ENCODE measurements around the gene DSG1. TPM values are rescaled to one million over a fixed set of nuclear protein-coding genes. Genes with fewer than 3 reads are reported as not detected.
A peak's percentile ranks its signal among the peaks of the same experiment; 100 is the strongest.

DSG1 gene
- total RNA-seq = not detected

DNA sequence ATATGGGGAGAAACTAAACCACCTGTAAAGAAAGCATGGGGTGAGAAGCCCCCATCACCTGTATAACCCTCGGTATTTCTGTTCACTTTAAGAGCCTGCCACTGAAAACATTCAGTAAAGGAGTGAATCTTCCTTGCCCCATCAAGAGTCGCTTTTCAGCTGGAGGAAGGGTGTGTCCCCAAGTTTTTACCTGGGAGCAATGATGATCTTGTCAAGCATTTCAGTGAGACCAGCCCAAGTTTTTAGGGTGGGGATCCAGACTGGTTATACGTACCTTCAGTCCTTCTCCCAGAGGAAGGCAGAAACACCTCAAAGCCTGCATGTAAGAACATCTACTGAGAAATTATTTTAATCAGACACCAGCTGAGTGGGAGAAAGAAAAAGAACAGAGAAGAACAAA, at the start of gene DSG1:
DSG1 (plus strand) TSS at position 301 of the 400 bp plus-strand sequence. CDS start 141 bp downstream, outside the sequence.
- intact Hi-C loops (cut with DNase I) = no loop called here
- 78 to 88% methylated on average over 3 of the region's 3 CpGs for WGBS, 2 donors
- Histone ChIP-seq H3K4me1 (no peaks in the 10 kb centered on the region), H3K27ac (no peak within 1 kb of the TSS), H3K4me3 (replicated peaks in 1 of 3) (no peak within 1 kb of the TSS), H3K9me3 (no peaks in the 10 kb centered on the region), H3K36me3 (no peaks in the 10 kb centered on the region), H3K27me3 (no peaks in the 10 kb centered on the region)
- no peak for DNase-seq
- TF ChIP-seq, protein P1, sequence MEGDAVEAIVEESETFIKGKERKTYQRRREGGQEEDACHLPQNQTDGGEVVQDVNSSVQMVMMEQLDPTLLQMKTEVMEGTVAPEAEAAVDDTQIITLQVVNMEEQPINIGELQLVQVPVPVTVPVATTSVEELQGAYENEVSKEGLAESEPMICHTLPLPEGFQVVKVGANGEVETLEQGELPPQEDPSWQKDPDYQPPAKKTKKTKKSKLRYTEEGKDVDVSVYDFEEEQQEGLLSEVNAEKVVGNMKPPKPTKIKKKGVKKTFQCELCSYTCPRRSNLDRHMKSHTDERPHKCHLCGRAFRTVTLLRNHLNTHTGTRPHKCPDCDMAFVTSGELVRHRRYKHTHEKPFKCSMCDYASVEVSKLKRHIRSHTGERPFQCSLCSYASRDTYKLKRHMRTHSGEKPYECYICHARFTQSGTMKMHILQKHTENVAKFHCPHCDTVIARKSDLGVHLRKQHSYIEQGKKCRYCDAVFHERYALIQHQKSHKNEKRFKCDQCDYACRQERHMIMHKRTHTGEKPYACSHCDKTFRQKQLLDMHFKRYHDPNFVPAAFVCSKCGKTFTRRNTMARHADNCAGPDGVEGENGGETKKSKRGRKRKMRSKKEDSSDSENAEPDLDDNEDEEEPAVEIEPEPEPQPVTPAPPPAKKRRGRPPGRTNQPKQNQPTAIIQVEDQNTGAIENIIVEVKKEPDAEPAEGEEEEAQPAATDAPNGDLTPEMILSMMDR (IDR thresholded peaks at IDR 0.05) = no peak
- no peak for TF ChIP-seq POLR2A (IDR thresholded peaks at IDR 0.05)

DNA sequence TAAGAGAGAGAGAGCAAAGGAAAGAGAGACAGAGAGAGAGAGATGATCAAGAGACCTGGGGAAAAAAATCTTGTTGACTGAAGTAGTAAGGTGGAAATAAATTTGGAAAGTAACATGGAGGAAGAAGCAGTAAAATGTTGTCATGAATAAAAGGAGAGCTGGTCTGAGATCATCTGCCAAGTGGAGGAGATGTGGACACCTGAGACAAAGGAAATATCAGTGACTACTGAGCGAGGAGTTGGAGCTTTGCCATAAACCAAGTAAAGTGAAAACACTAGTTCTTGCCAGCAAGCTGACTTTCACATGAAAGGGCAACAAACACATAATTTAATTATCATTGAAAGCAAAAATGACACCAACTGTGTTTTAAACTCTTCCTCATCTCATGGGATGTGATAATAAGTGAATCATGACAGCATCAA, 49.0 kb upstream of the DSG1 start:
- TF ChIP-seq, protein P1 (IDR thresholded peaks at IDR 0.05) = no peak
- TF ChIP-seq POLR2A (IDR thresholded peaks at IDR 0.05) = no peak
- 13 to 20% methylated on average over 1 of the region's 1 CpG for WGBS, 2 donors
- Histone ChIP-seq H3K4me1 (peaks cover 0 to 2% of the 10 kb centered on the region in 2 donors), H3K27ac (no peak overlapping the region), H3K9me3 (no peaks in the 10 kb centered on the region), H3K36me3 (no peaks in the 10 kb centered on the region), H3K4me3 (replicated peaks in 1 of 3) (no peak overlapping the region), H3K27me3 (no peaks in the 10 kb centered on the region)
- intact Hi-C loops (cut with DNase I) = no loop called here
- peak in 1 of 2 donors; percentile 24 for DNase-seq

DNA sequence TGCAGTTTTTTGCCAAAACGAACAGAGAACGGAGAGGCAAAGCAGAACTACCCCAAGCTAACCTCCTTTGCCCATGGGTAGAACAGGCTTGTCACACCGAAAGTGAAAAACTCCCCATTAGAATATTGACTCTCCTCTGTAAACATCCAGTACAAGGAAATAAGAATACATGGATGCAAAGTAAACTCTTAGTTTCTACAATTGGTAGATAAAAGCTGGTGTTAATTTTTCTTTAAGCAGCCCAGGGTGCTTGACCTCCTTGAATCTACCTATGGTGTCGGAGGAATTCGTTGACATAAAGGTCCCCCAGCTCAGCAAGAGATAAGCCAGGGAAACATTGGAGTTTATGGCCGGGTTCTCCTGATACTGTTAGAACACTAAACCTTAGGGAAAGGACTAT, 48.4 kb upstream of the DSG1 start:
- WGBS, 2 donors = 71 to 74% methylated on average over 6 of the region's 6 CpGs
- no peaks in the 10 kb centered on the region for H3K36me3 ChIP-seq
- H3K9me3 ChIP-seq = no peaks in the 10 kb centered on the region
- no peak for DNase-seq
- H3K4me3 ChIP-seq (replicated peaks in 1 of 3) = no peak overlapping the region
- TF ChIP-seq, protein P1 (IDR thresholded peaks at IDR 0.05) = no peak
- no peak for TF ChIP-seq POLR2A (IDR thresholded peaks at IDR 0.05)
- no peaks in the 10 kb centered on the region for H3K27me3 ChIP-seq
- H3K4me1 ChIP-seq = peaks cover 4 to 8% of the 10 kb centered on the region in 2 donors
- intact Hi-C loops (cut with DNase I) = no loop called here
- no peak overlapping the region for H3K27ac ChIP-seq

DNA sequence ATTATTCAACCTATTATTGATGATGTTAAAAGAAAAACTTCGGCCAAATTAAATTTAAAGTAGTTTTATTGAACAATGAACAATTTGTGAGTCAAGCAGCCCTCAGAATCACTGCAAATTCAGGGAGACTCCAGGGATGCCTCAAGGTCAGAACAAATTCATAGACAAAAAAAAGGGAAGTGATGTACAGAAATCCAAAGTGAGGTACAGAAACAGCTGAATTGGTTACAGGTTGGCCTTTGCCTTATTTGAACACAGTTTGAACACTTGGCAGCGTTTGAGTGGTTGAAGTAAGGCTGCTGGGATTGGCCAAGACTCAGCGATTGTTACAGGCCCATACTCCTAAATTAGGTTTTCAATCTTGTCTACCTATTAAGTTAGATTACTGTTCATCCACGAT, 47.4 kb upstream of the DSG1 start:
- H3K36me3 ChIP-seq = no peaks in the 10 kb centered on the region
- H3K27me3 ChIP-seq = no peaks in the 10 kb centered on the region
- intact Hi-C loops (cut with DNase I) = no loop called here
- no peak overlapping the region for H3K4me3 ChIP-seq (replicated peaks in 1 of 3)
- no peak overlapping the region for H3K27ac ChIP-seq
- no peak for DNase-seq
- 88 to 90% methylated on average over 4 of the region's 4 CpGs for WGBS, 2 donors
- H3K9me3 ChIP-seq = no peaks in the 10 kb centered on the region
- peaks cover 13 to 18% of the 10 kb centered on the region in 2 donors for H3K4me1 ChIP-seq
- TF ChIP-seq, protein P1 (IDR thresholded peaks at IDR 0.05) = no peak
- no peak for TF ChIP-seq POLR2A (IDR thresholded peaks at IDR 0.05)

DNA sequence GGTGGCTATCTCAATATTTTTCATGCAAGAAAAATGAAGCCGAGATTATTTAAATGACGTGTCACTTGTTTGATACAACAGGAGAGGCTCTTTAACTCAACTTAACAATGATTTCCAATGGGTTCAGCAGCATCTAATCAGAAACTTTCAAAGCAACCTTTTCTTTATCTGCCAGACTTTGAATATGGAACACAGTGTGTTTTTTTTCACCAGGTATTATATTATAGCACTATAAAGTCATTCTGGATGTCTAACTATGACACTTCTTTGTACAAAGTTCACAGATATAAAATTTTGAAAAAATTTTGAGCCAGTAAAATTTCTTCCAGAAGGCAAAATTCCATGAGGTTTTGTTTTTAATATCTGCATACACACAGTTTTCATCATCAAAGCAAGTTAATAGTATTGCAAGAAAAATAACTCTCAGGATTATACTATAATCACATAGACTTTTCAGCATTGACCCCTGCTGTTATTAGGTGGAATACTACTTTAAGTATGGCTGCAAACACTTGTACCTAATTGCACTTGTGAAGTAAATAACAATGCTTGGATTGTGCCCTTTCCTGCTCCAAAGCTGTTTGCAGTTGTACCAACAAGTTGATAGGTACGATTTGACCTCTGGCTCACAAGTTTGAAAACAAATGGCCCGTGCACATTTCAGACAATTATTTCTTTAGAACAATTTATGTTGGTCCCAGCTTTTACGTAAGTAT, 44.0 kb upstream of the DSG1 start:
- Histone ChIP-seq H3K4me1 (peaks cover 21 to 22% of the 10 kb centered on the region in 2 donors), H3K4me3 (replicated peaks in 1 of 3) (no peak overlapping the region), H3K9me3 (no peaks in the 10 kb centered on the region), H3K27me3 (no peaks in the 10 kb centered on the region), H3K36me3 (no peaks in the 10 kb centered on the region), H3K27ac (peak overlapping the region in 1 of 3 donors; percentile 30)
- TF ChIP-seq, protein P1 (IDR thresholded peaks at IDR 0.05) = no peak
- TF ChIP-seq POLR2A (IDR thresholded peaks at IDR 0.05) = no peak
- 64 to 67% methylated on average over 5 of the region's 5 CpGs for WGBS, 2 donors
- intact Hi-C loops (cut with DNase I) = no loop called here
- DNase-seq = no peak

Measured in thyroid gland (tissue), 4 donors.